ENCODE measurements around the gene ATP6V0E1.

DNA sequence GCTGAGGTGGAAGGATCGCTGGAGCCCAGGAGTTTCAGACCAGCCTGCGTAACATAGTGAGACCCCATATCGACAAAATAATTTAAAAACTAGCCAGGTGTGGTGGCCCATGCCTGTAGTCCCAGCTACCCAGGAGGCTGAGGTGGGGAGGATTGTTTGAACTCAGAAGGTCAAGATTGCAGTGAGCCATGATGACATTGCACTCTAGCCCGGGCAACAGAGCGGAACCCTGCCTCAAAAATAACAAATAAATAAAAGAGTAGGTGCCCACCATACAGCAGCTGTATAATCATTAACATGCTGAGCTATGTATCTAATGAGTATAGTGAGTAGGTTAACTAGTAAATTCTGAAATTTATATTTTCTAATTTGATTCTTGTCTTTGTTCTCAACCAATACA lies 11.0 kb upstream of the ATP6V0E1 start:
- TF ChIP-seq CEBPB (IDR thresholded peaks at IDR 0.05) = no peak
- TF ChIP-seq, protein P1, sequence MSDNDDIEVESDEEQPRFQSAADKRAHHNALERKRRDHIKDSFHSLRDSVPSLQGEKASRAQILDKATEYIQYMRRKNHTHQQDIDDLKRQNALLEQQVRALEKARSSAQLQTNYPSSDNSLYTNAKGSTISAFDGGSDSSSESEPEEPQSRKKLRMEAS (IDR thresholded peaks at IDR 0.05) = no peak
- TF ChIP-seq, protein P2, sequence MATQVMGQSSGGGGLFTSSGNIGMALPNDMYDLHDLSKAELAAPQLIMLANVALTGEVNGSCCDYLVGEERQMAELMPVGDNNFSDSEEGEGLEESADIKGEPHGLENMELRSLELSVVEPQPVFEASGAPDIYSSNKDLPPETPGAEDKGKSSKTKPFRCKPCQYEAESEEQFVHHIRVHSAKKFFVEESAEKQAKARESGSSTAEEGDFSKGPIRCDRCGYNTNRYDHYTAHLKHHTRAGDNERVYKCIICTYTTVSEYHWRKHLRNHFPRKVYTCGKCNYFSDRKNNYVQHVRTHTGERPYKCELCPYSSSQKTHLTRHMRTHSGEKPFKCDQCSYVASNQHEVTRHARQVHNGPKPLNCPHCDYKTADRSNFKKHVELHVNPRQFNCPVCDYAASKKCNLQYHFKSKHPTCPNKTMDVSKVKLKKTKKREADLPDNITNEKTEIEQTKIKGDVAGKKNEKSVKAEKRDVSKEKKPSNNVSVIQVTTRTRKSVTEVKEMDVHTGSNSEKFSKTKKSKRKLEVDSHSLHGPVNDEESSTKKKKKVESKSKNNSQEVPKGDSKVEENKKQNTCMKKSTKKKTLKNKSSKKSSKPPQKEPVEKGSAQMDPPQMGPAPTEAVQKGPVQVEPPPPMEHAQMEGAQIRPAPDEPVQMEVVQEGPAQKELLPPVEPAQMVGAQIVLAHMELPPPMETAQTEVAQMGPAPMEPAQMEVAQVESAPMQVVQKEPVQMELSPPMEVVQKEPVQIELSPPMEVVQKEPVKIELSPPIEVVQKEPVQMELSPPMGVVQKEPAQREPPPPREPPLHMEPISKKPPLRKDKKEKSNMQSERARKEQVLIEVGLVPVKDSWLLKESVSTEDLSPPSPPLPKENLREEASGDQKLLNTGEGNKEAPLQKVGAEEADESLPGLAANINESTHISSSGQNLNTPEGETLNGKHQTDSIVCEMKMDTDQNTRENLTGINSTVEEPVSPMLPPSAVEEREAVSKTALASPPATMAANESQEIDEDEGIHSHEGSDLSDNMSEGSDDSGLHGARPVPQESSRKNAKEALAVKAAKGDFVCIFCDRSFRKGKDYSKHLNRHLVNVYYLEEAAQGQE (IDR thresholded peaks at IDR 0.05; ENCODE audit: low read depth) = no peak
- no peak for TF ChIP-seq CREB1 (IDR thresholded peaks at IDR 0.05; ENCODE audit: low read depth)
